CD14-positive monocyte (primary cell): Measurements from ENCODE around the gene UGT1A9. TPM values are rescaled to one million over a fixed set of nuclear protein-coding genes. Genes with fewer than 3 reads are reported as not detected.

Experiments
- DNase-seq, 3 donors: peaks; one replicate each; pipeline ENCODE4 v3.0.0-alpha.2; 2011 to 2022
- H2AFZ ChIP-seq: 2 replicates; pipeline ENCODE4 v1.6.0; 2012; ENCODE audit warnings: mild to moderate bottlenecking, low read depth, low read length, inconsistent platforms; ENCODE audit not compliant: insufficient read depth, poor library complexity, severe bottlenecking
- H3K27ac ChIP-seq, 2 donors: 1 replicate in 1 of 2; 2 replicates in 1 of 2; pipeline ENCODE4 v1.5.1; 2012 to 2013; ENCODE audit warnings: low read length in 2 of 2, control low read depth in 1 of 2, inconsistent platforms in 1 of 2, low read depth in 1 of 2, mild to moderate bottlenecking in 1 of 2
- H3K27me3 ChIP-seq, 2 donors: one replicate each; pipeline versions ENCODE4 v1.6.0 to v1.6.1; 2011 to 2013; ENCODE audit warnings: low read length in 2 of 2; ENCODE audit not compliant: control insufficient read depth in 2 of 2, insufficient read depth in 2 of 2
- H3K36me3 ChIP-seq, 2 donors: replicated peaks in 1 of 2; 1 replicate in 1 of 2; 2 replicates in 1 of 2; pipeline versions ENCODE4 v1.5.1 to v1.6.1; 2012 to 2013; ENCODE audit warnings: low read length in 2 of 2, control low read depth in 1 of 2, inconsistent platforms in 1 of 2, mild to moderate bottlenecking in 1 of 2; ENCODE audit not compliant: insufficient read depth in 2 of 2, control insufficient read depth in 1 of 2
- H3K4me1 ChIP-seq, 2 donors: 1 replicate in 1 of 2; 2 replicates in 1 of 2; pipeline versions ENCODE4 v1.5.1 to v1.6.1; 2012 to 2013; ENCODE audit warnings: low read length in 2 of 2, control low read depth in 1 of 2, inconsistent platforms in 1 of 2, mild to moderate bottlenecking in 1 of 2, moderate library complexity in 1 of 2; ENCODE audit not compliant: insufficient read depth in 2 of 2, control insufficient read depth in 1 of 2
- H3K4me2 ChIP-seq: replicated peaks from 2 replicates; pipeline ENCODE3; 2012; ENCODE audit warnings: low read length, moderate library complexity, mild to moderate bottlenecking; ENCODE audit not compliant: poor library complexity, severe bottlenecking; ENCODE audit errors: extremely low read depth
- H3K4me3 ChIP-seq, 3 experiments: fragments of 200-600 bp in 1 of 3; sonication (generic) in 1 of 3; replicated peaks in 1 of 3; 1 replicate in 2 of 3; 2 replicates in 1 of 3; pipeline ENCODE4 v1.5.1; 2011 to 2013; ENCODE audit warnings: low read length in 3 of 3, mild to moderate bottlenecking in 3 of 3, control low read depth in 2 of 3, low read depth in 2 of 3, inconsistent platforms in 1 of 3, moderate library complexity in 1 of 3
- H3K79me2 ChIP-seq: 2 replicates; pipeline ENCODE4 v1.6.0; 2012; ENCODE audit warnings: mild to moderate bottlenecking, control low read depth, inconsistent platforms, low read length, moderate library complexity; ENCODE audit not compliant: insufficient read depth
- H3K9ac ChIP-seq: 2 replicates; pipeline ENCODE4 v1.6.0; 2017; ENCODE audit warnings: low read length, mild to moderate bottlenecking; ENCODE audit not compliant: insufficient read depth, poor library complexity, severe bottlenecking
- H3K9me3 ChIP-seq, 2 donors: replicated peaks in 1 of 2; 1 replicate in 1 of 2; 2 replicates in 1 of 2; pipeline versions ENCODE4 v1.5.1 to v1.6.1; 2012 to 2013; ENCODE audit warnings: low read length in 2 of 2, control low read depth in 1 of 2; ENCODE audit not compliant: control insufficient read depth in 1 of 2, insufficient read depth in 1 of 2
- H4K20me1 ChIP-seq: 2 replicates; pipeline ENCODE4 v1.6.0; 2012; ENCODE audit warnings: mild to moderate bottlenecking, low read length, control low read depth, moderate library complexity; ENCODE audit not compliant: insufficient read depth
- H3K27ac Mint-ChIP-seq, 7 donors: one replicate each; pipeline ENCODE4 v1.8.0; 2020; ENCODE audit warnings: mild to moderate bottlenecking in 7 of 7, mixed read lengths in 7 of 7, moderate library complexity in 6 of 7, inconsistent platforms in 2 of 7
- H3K27me3 Mint-ChIP-seq, 3 donors: one replicate each; pipeline ENCODE4 v1.8.0; 2021 to 2022; ENCODE audit warnings: low read depth in 3 of 3, mild to moderate bottlenecking in 3 of 3, mixed read lengths in 3 of 3, moderate library complexity in 3 of 3, inconsistent platforms in 1 of 3
- H3K36me3 Mint-ChIP-seq, 2 donors: one replicate each; pipeline ENCODE4 v1.8.0; 2020; ENCODE audit warnings: mixed read lengths in 2 of 2, inconsistent platforms in 1 of 2, mild to moderate bottlenecking in 1 of 2
- H3K4me1 Mint-ChIP-seq: one replicate; pipeline ENCODE4 v1.8.0; 2020; ENCODE audit warnings: mild to moderate bottlenecking, mixed read lengths
- H3K4me3 Mint-ChIP-seq, 2 donors: one replicate each; pipeline ENCODE4 v1.8.0; 2020; ENCODE audit warnings: mild to moderate bottlenecking in 2 of 2, mixed read lengths in 2 of 2, moderate library complexity in 1 of 2
- H3K9me3 Mint-ChIP-seq, 7 donors: one replicate each; pipeline ENCODE4 v1.8.0; 2020 to 2022; ENCODE audit warnings: mixed read lengths in 7 of 7, mild to moderate bottlenecking in 6 of 7, moderate library complexity in 6 of 7, inconsistent platforms in 2 of 7
- WGBS: methylation state at CpG from one replicate; pipeline ENCODE4 v1.1.5; 2013; ENCODE audit warnings: missing lambda C conversion rate; ENCODE audit not compliant: insufficient coverage; 5-methylcytosine and 5-hydroxymethylcytosine counted together
- intact Hi-C, 2 donors: fragments of 100-400 bp; cut with micrococcal nuclease; formaldehyde crosslinking; loops; one replicate each; pipeline versions ENCODE4 v1.15.0 to v1.15.1; 2023
- polyA plus RNA-seq, 3 donors: library from polyadenylated mRNA; depleted of rRNA in 1 of 3; unstranded in 2 of 3; stranded (reverse) in 1 of 3; fragments of 300-500 nt in 2 of 3; fragments of >200 nt in 1 of 3; fragmentation: Illumina TruSeq in 2 of 3; gene quantifications; 1 replicate in 2 of 3; 2 replicates in 1 of 3; pipeline ENCODE4 v1.2.3, GENCODE V29; 2012 to 2021
- TF ChIP-seq, protein P1 (sequence below): fragments of 200-600 bp; IDR thresholded peaks from one replicate; pipeline ENCODE4 v1.8.0; 2022; ENCODE audit warnings: antibody characterized with exemption, mild to moderate bottlenecking

UGT1A9 gene
- polyA plus RNA-seq, 3 donors: not detected

GRCh38 chr2:233800208-233800607, 128.5 kb downstream of the UGT1A9 start:
- intact Hi-C loops: no loop called here
- no peaks in the 10 kb centered on the region for H4K20me1 ChIP-seq
- Mint-ChIP-seq H3K27me3 (peaks cover 3 to 10% (median 8%) of the 10 kb centered on the region in 3 donors), H3K4me3 (no peak overlapping the region), H3K4me1 (no peaks in the 10 kb centered on the region), H3K9me3 (peaks cover 0 to 3% (median 0%) of the 10 kb centered on the region in 7 donors), H3K36me3 (no peaks in the 10 kb centered on the region), H3K27ac (peak overlapping the region in 1 of 7 donors; percentile 55)
- no peak overlapping the region for H3K27ac ChIP-seq
- no peaks in the 10 kb centered on the region for H3K27me3 ChIP-seq
- no peak overlapping the region for H3K4me2 ChIP-seq
- H3K9me3 ChIP-seq: no peaks in the 10 kb centered on the region
- no peaks in the 10 kb centered on the region for H3K36me3 ChIP-seq
- H3K4me3 ChIP-seq: no peak overlapping the region
- H2AFZ ChIP-seq: no peak overlapping the region
- no peak for DNase-seq
- 90% methylated on average over 6 of the region's 7 CpGs for WGBS
- TF ChIP-seq, protein P1, sequence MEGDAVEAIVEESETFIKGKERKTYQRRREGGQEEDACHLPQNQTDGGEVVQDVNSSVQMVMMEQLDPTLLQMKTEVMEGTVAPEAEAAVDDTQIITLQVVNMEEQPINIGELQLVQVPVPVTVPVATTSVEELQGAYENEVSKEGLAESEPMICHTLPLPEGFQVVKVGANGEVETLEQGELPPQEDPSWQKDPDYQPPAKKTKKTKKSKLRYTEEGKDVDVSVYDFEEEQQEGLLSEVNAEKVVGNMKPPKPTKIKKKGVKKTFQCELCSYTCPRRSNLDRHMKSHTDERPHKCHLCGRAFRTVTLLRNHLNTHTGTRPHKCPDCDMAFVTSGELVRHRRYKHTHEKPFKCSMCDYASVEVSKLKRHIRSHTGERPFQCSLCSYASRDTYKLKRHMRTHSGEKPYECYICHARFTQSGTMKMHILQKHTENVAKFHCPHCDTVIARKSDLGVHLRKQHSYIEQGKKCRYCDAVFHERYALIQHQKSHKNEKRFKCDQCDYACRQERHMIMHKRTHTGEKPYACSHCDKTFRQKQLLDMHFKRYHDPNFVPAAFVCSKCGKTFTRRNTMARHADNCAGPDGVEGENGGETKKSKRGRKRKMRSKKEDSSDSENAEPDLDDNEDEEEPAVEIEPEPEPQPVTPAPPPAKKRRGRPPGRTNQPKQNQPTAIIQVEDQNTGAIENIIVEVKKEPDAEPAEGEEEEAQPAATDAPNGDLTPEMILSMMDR: no peak
- no peaks in the 10 kb centered on the region for H3K4me1 ChIP-seq
- no peaks in the 10 kb centered on the region for H3K79me2 ChIP-seq
- H3K9ac ChIP-seq: no peak overlapping the region

- Histone ChIP-seq H3K79me2 (no peaks in the 10 kb centered on the region), H4K20me1 (no peaks in the 10 kb centered on the region), H3K4me1 (no peaks in the 10 kb centered on the region), H2AFZ (no peak overlapping the region), H3K27ac (no peak overlapping the region), H3K4me3 (no peak overlapping the region), H3K9ac (no peak overlapping the region), H3K27me3 (no peaks in the 10 kb centered on the region), H3K4me2 (no peak overlapping the region), H3K9me3 (no peaks in the 10 kb centered on the region), H3K36me3 (no peaks in the 10 kb centered on the region)
- TF ChIP-seq, protein P1: no peak
- Mint-ChIP-seq H3K4me3 (no peak overlapping the region), H3K27me3 (peaks cover 3 to 10% (median 8%) of the 10 kb centered on the region in 3 donors), H3K27ac (peak overlapping the region in 1 of 7 donors; percentile 72), H3K9me3 (peaks cover 0 to 3% (median 0%) of the 10 kb centered on the region in 7 donors), H3K4me1 (no peaks in the 10 kb centered on the region), H3K36me3 (no peaks in the 10 kb centered on the region)
- DNase-seq: no peak
- intact Hi-C loops: no loop called here
- WGBS: 100% methylated on average over 3 of the region's 9 CpGs
Measured at GRCh38 chr2:233801357-233802131, 129.8 kb downstream of the UGT1A9 start.
